Measurements from ENCODE around the gene A2ML1. TPM values are rescaled to one million over a fixed set of nuclear protein-coding genes. Genes with fewer than 3 reads are reported as not detected.
A peak's percentile ranks its signal among the peaks of the same experiment; 100 is the strongest.

Gene A2ML1
- total RNA-seq, result 0.04 TPM in 1 of 2 replicates, not detected in the other
- polyA plus RNA-seq, result not detected in 2 replicates

- DNase-seq (ENCODE audit: low read depth in 1 of 2, low spot score in 1 of 2), result no peak
- TF ChIP-seq CTCF (IDR thresholded peaks at IDR 0.05; ENCODE audit: low read depth, low read length), result no peak
- H3K27me3 ChIP-seq, result no peaks in the 10 kb centered on the region
- no peak within 1 kb of the TSS for H3K4me3 ChIP-seq
- H3K27ac ChIP-seq, result no peak within 1 kb of the TSS
- H3K4me1 ChIP-seq (ENCODE audit: low read depth), result no peaks in the 10 kb centered on the region
- no peaks in the 10 kb centered on the region for H3K9me3 ChIP-seq (ENCODE audit: low read depth)
- no peaks in the 10 kb centered on the region for H3K36me3 ChIP-seq
These were observed at the start of gene A2ML1 for GRCh38 chr12:8822298-8822697. A2ML1 (plus strand) TSS chr12:8822621; CDS start chr12:8822652, 31 bp downstream.

DNA sequence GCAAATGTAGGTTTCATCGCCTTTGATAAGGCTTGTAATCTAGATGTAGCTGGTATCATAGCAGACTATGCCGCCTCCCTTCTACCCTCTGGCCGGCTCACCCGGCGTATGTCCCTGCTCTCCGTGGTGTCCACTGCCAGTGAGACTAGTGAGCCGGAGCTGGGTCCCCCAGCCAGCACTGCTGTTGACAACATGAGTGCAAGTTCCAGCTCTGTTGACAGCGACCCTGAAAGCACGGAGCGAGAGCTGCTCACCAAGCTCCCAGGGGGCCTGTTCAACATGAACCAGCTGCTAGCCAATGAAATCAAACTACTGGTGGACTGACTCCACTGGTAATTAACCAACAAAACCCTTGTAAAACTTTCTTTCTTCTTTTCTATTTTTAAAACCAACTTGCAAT is 49.0 kb upstream of the A2ML1 start:
- H3K9me3 ChIP-seq (ENCODE audit: low read depth), result no peaks in the 10 kb centered on the region
- no peaks in the 10 kb centered on the region for H3K27me3 ChIP-seq
- no peaks in the 10 kb centered on the region for H3K4me1 ChIP-seq (ENCODE audit: low read depth)
- peak overlapping the region; percentile 1 for H3K27ac ChIP-seq
- H3K36me3 ChIP-seq, result peaks cover 17% of the 10 kb centered on the region
- H3K4me3 ChIP-seq, result no peak overlapping the region
- no peak for TF ChIP-seq CTCF (IDR thresholded peaks at IDR 0.05; ENCODE audit: low read depth, low read length)
- DNase-seq (ENCODE audit: low read depth in 1 of 2, low spot score in 1 of 2), result peak in 1 of 2 donors; percentile 67

DNA sequence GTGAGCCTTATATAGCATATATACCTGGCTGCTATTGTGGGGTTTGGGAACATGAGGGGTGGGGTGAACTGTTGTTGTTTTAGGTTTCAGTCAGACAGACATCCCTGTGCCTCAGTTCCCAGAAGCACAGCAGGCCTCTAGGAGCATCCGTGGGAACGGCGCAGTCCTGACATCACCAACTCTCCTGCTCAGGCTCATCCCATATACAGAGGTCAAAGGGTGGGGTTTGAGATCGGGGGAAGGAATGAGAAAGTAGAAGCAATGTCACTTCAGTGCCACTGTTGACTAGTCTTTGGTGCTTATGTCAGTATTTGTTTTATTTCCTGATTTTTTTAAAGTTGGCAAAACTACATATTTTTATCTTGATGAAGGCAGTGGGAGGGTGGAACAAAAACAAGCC is 43.1 kb upstream of the A2ML1 start:
- H3K4me3 ChIP-seq, result no peak overlapping the region
- no peaks in the 10 kb centered on the region for H3K4me1 ChIP-seq (ENCODE audit: low read depth)
- TF ChIP-seq CTCF (IDR thresholded peaks at IDR 0.05; ENCODE audit: low read depth, low read length), result no peak
- no peak overlapping the region for H3K27ac ChIP-seq
- no peak for DNase-seq (ENCODE audit: low read depth in 1 of 2, low spot score in 1 of 2)
- H3K36me3 ChIP-seq, result peaks cover 17% of the 10 kb centered on the region
- H3K27me3 ChIP-seq, result no peaks in the 10 kb centered on the region
- H3K9me3 ChIP-seq (ENCODE audit: low read depth), result no peaks in the 10 kb centered on the region

DNA sequence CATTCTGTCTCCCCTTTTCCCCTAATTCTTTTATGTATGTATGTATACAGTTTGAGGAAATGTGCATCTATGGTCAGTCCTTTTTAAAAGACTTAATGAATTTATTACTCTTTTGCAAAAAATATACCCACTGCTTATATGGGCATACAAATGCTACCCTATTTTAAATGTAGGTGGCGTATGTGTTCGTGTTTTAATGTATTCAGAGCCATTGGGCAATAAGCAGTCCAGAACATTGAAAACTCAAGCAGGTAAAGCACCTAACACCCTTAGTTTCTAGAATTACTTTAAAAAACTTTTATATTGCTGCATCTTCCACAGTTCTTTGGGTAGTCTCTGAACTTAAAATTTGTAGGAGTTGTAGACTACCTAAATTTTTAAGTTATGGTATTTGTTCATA is 42.6 kb upstream of the A2ML1 start:
- Histone ChIP-seq H3K27me3 (no peaks in the 10 kb centered on the region), H3K4me1 (ENCODE audit: low read depth) (no peaks in the 10 kb centered on the region), H3K4me3 (no peak overlapping the region), H3K27ac (no peak overlapping the region), H3K36me3 (peaks cover 14% of the 10 kb centered on the region), H3K9me3 (ENCODE audit: low read depth) (no peaks in the 10 kb centered on the region)
- no peak for TF ChIP-seq CTCF (IDR thresholded peaks at IDR 0.05; ENCODE audit: low read depth, low read length)
- no peak for DNase-seq (ENCODE audit: low read depth in 1 of 2, low spot score in 1 of 2)

GRCh38 chr12:8780389-8780788 is 42.0 kb upstream of the A2ML1 start:
- Histone ChIP-seq H3K9me3 (ENCODE audit: low read depth) (no peaks in the 10 kb centered on the region), H3K27me3 (no peaks in the 10 kb centered on the region), H3K27ac (no peak overlapping the region), H3K4me1 (ENCODE audit: low read depth) (no peaks in the 10 kb centered on the region), H3K36me3 (peaks cover 10% of the 10 kb centered on the region), H3K4me3 (no peak overlapping the region)
- peak; percentile 45 to 52 for DNase-seq (ENCODE audit: low read depth in 1 of 2, low spot score in 1 of 2)
- TF ChIP-seq CTCF (IDR thresholded peaks at IDR 0.05; ENCODE audit: low read depth, low read length), result peak; percentile 37
